ENCODE results near the gene MOB1A. TPM values are rescaled to one million over a fixed set of nuclear protein-coding genes. Genes with fewer than 3 reads are reported as not detected.
"Not testable (repeated sequence)": the region's sequence is repeated elsewhere in the genome, so short reads cannot be mapped to it uniquely, and the experiment has no call there.

Gene MOB1A
- total RNA-seq, 2 donors from 2014 or later = 138 to 183 TPM

GRCh38 chr2:74191596-74192380 lies 13.1 kb upstream of the MOB1A start:
- no peaks in the 10 kb centered on the region for H3K36me3 Mint-ChIP-seq (ENCODE audit: low read depth)
- H3K9me3 ChIP-seq (ENCODE audit: control insufficient read depth, low read length, poor library complexity, severe bottlenecking) = no peaks in the 10 kb centered on the region
- H3K4me1 Mint-ChIP-seq = peaks cover 2% of the 10 kb centered on the region
- peaks cover 4% of the 10 kb centered on the region for H3K27me3 Mint-ChIP-seq
- DNase-seq = no peak
- no peak overlapping the region for H3K27ac Mint-ChIP-seq
- no peak overlapping the region for H3K4me3 Mint-ChIP-seq
- ATAC-seq = no peak

GRCh38 chr2:74188696-74189095 lies 10.0 kb upstream of the MOB1A start:
- DNase-seq (no peak), ATAC-seq (no peak)
- no peak overlapping the region for H3K27ac Mint-ChIP-seq
- H3K4me1 Mint-ChIP-seq = peaks cover 6% of the 10 kb centered on the region
- H3K36me3 Mint-ChIP-seq (ENCODE audit: low read depth) = no peaks in the 10 kb centered on the region
- no peaks in the 10 kb centered on the region for H3K9me3 ChIP-seq (ENCODE audit: control insufficient read depth, low read length, poor library complexity, severe bottlenecking)
- H3K4me3 Mint-ChIP-seq = no peak overlapping the region
- H3K27me3 Mint-ChIP-seq = peaks cover 4% of the 10 kb centered on the region

- no peaks in the 10 kb centered on the region for H3K9me3 ChIP-seq (ENCODE audit: control insufficient read depth, low read length, poor library complexity, severe bottlenecking)
- H3K4me3 Mint-ChIP-seq = no peak overlapping the region
- H3K27me3 Mint-ChIP-seq = peaks cover 4% of the 10 kb centered on the region
- no peak for ATAC-seq
- peaks cover 6% of the 10 kb centered on the region for H3K4me1 Mint-ChIP-seq
- H3K27ac Mint-ChIP-seq = peak overlapping the region; percentile 21
- DNase-seq = no peak
- H3K36me3 Mint-ChIP-seq (ENCODE audit: low read depth) = no peaks in the 10 kb centered on the region
Measured at GRCh38 chr2:74188018-74188601, 9.4 kb upstream of the MOB1A start.

DNA sequence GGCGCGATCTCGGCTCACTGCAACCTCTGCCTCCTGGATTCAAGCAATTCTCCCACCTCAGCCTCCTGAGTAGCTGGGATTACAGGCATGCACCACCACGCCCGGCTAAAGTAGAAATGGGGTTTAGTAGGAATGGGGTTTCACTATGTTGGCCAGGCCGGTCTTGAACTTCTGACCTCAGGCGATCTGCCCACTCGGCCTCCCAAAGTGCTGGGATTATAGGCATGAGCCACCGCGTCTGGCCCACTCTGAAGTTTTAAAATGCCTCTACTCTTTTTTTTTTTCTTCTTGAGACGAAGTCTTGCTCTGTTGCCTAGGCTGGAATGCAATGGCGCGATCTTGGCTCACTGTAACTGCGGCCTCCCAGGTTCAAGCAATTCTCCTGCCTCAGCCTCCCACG lies 8.0 kb upstream of the MOB1A start:
- not testable (repeated sequence) for H3K9me3 ChIP-seq (ENCODE audit: control insufficient read depth, low read length, poor library complexity, severe bottlenecking); H3K4me1 Mint-ChIP-seq; H3K36me3 Mint-ChIP-seq (ENCODE audit: low read depth); ATAC-seq; DNase-seq; H3K27me3 Mint-ChIP-seq; H3K4me3 Mint-ChIP-seq
- peak overlapping the region; percentile 47 for H3K27ac Mint-ChIP-seq

DNA sequence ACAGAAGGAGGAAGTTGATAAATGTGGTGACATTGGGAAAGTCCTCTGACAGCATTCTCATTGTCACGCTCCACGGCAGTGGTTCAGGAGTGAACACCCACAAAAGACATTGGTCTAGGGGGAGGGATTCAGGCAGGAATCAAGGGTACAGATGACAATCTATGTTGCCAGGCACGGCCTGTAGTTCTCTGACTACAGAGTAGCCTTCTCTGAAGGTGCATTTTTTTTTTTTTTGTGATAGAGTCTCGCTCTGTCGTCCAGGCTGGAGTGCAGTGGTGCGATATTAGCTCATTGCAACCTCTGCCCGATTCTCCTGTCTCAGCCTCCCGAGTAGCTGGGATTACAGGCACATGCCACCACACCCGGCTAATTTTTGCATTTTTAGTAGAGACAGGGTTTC lies 7.4 kb upstream of the MOB1A start:
- H3K9me3 ChIP-seq (ENCODE audit: control insufficient read depth, low read length, poor library complexity, severe bottlenecking) = no peaks in the 10 kb centered on the region
- Mint-ChIP-seq H3K4me3 (peak overlapping the region; percentile 69), H3K27ac (peak overlapping the region; percentile 47), H3K27me3 (peaks cover 3% of the 10 kb centered on the region), H3K36me3 (ENCODE audit: low read depth) (no peaks in the 10 kb centered on the region), H3K4me1 (peaks cover 5% of the 10 kb centered on the region)
- ATAC-seq (peak; percentile 97), DNase-seq (peak in 2 of 3 donors; percentile 17 to 18)

DNA sequence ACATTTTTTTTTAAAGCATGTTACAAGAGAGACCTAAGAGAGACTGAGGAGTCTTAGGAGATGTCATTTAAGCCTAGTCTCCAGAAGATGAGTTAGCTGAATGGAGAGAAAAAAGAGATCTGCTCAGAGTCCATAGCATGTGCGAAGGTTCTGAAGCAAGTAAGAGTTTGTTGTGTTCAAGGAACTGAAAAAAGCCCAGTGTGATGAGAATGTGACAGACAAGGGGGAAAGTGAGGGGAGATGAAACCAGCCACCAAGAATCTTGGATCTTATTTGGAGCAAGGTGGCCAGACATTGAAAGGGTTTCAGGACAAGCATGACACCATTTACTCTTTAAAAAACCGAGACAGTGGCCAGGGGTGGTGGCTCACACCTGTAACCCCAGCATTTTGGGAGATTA lies 5.2 kb upstream of the MOB1A start:
- DNase-seq (no peak), ATAC-seq (no peak)
- H3K4me3 Mint-ChIP-seq = no peak overlapping the region
- H3K36me3 Mint-ChIP-seq (ENCODE audit: low read depth) = no peaks in the 10 kb centered on the region
- no peak overlapping the region for H3K27ac Mint-ChIP-seq
- peaks cover 8% of the 10 kb centered on the region for H3K4me1 Mint-ChIP-seq
- H3K27me3 Mint-ChIP-seq = no peaks in the 10 kb centered on the region
- no peaks in the 10 kb centered on the region for H3K9me3 ChIP-seq (ENCODE audit: control insufficient read depth, low read length, poor library complexity, severe bottlenecking)

DNA sequence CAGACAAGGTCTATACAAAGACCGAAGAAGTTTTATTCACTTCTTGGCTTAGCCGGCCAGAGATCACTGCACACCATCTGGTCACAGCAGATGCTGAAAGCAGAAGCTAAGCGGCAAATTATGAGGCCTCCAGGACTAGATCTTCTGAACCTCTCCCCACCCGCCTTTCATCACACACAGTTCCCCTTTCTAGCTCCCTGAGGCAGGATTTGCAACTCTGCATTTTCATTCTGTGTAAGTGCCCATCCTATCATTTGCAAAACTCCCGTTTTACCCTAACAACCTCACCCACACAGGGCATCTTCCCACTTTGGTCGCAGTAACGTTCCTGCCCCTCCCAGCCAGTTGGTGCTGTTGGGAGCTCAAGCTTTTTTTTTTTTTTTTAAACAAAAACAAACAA lies 3.1 kb upstream of the MOB1A start:
- Mint-ChIP-seq H3K4me1 (peaks cover 14% of the 10 kb centered on the region), H3K27me3 (no peaks in the 10 kb centered on the region), H3K36me3 (ENCODE audit: low read depth) (no peaks in the 10 kb centered on the region), H3K27ac (peak overlapping the region; percentile 29), H3K4me3 (no peak overlapping the region)
- no peak for DNase-seq
- H3K9me3 ChIP-seq (ENCODE audit: control insufficient read depth, low read length, poor library complexity, severe bottlenecking) = no peaks in the 10 kb centered on the region
- ATAC-seq = no peak

- Mint-ChIP-seq H3K27ac (peak overlapping the region; percentile 70), H3K27me3 (no peaks in the 10 kb centered on the region), H3K4me3 (peak overlapping the region; percentile 88), H3K36me3 (ENCODE audit: low read depth) (peaks cover 3% of the 10 kb centered on the region), H3K4me1 (peaks cover 28% of the 10 kb centered on the region)
- ATAC-seq = peak; percentile 47
- no peak for DNase-seq
- no peaks in the 10 kb centered on the region for H3K9me3 ChIP-seq (ENCODE audit: control insufficient read depth, low read length, poor library complexity, severe bottlenecking)
Measured at GRCh38 chr2:74179063-74179865, 585 bp upstream of the MOB1A start.

- peaks cover 3% of the 10 kb centered on the region for H3K36me3 Mint-ChIP-seq (ENCODE audit: low read depth)
- no peaks in the 10 kb centered on the region for H3K9me3 ChIP-seq (ENCODE audit: control insufficient read depth, low read length, poor library complexity, severe bottlenecking)
- no peaks in the 10 kb centered on the region for H3K27me3 Mint-ChIP-seq
- ATAC-seq (no peak), DNase-seq (no peak)
- peak overlapping the region; percentile 88 for H3K4me3 Mint-ChIP-seq
- H3K27ac Mint-ChIP-seq = peak overlapping the region; percentile 70
- H3K4me1 Mint-ChIP-seq = peaks cover 29% of the 10 kb centered on the region
Measured at GRCh38 chr2:74177696-74178095, 983 bp downstream of the MOB1A start.

DNA sequence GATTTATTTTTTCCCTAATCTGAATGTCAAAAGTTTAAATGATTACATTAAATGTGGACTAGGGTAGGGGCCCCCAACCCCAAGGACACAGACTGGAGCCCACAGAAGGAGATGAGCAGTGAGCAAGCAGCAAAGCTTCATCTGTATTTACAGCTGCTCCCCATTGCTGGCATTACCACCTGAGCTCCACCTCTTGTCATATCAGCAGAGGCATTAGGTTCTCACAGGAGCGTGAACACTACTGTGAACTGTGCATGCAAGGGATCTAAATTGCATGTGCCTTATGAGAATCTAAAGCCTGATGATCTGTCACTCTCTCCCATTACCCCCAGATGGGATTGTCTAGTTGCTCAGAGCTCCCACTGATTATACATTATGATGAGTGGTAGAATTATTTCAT lies 3.8 kb downstream of the MOB1A start:
- Mint-ChIP-seq H3K4me3 (no peak overlapping the region), H3K27ac (peak overlapping the region; percentile 75), H3K4me1 (peaks cover 35% of the 10 kb centered on the region), H3K36me3 (ENCODE audit: low read depth) (peaks cover 5% of the 10 kb centered on the region), H3K27me3 (no peaks in the 10 kb centered on the region)
- DNase-seq = no peak
- no peak for ATAC-seq
- no peaks in the 10 kb centered on the region for H3K9me3 ChIP-seq (ENCODE audit: control insufficient read depth, low read length, poor library complexity, severe bottlenecking)

GRCh38 chr2:74168739-74169138 lies 9.9 kb downstream of the MOB1A start:
- Mint-ChIP-seq H3K27me3 (no peaks in the 10 kb centered on the region), H3K27ac (peak overlapping the region; percentile 49), H3K4me1 (peaks cover 19% of the 10 kb centered on the region), H3K4me3 (no peak overlapping the region), H3K36me3 (ENCODE audit: low read depth) (peaks cover 12% of the 10 kb centered on the region)
- H3K9me3 ChIP-seq (ENCODE audit: control insufficient read depth, low read length, poor library complexity, severe bottlenecking) = no peaks in the 10 kb centered on the region
- ATAC-seq (no peak), DNase-seq (no peak)

DNA sequence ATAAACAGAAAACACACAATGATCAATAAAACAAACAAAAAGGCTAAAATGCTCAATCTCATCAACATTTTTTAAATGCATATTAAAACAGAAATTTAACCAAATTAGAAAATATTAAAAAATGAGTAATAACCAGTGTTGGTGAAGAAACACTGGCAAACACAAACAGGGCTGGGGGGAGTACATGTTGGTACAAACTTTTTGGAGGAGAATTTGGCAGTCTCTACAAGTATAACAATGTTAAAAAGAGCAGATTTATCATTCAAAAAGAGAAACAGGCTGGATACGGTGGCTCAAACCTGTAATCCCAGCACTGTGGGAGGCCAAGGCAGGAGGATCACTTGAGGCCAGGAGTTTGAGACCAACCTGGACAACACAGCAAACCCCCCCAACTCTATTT lies 13.9 kb downstream of the MOB1A start:
- Mint-ChIP-seq H3K4me1 (peaks cover 14% of the 10 kb centered on the region), H3K27me3 (no peaks in the 10 kb centered on the region), H3K36me3 (ENCODE audit: low read depth) (peaks cover 11% of the 10 kb centered on the region), H3K27ac (no peak overlapping the region), H3K4me3 (no peak overlapping the region)
- no peaks in the 10 kb centered on the region for H3K9me3 ChIP-seq (ENCODE audit: control insufficient read depth, low read length, poor library complexity, severe bottlenecking)
- ATAC-seq (no peak), DNase-seq (no peak)

- Mint-ChIP-seq H3K27me3 (no peaks in the 10 kb centered on the region), H3K27ac (peak overlapping the region; percentile 72), H3K36me3 (ENCODE audit: low read depth) (peaks cover 9% of the 10 kb centered on the region), H3K4me1 (peaks cover 10% of the 10 kb centered on the region), H3K4me3 (no peak overlapping the region)
- no peaks in the 10 kb centered on the region for H3K9me3 ChIP-seq (ENCODE audit: control insufficient read depth, low read length, poor library complexity, severe bottlenecking)
- ATAC-seq (no peak), DNase-seq (no peak)
Measured at GRCh38 chr2:74162951-74163350, 15.7 kb downstream of the MOB1A start.
